HEK293T (cell line): ENCODE measurements around the gene TNS3.

Experiments
- CTCF ChIA-PET: fragments of 350-600 bp; formaldehyde crosslinking; extraction: SDS; loops from one replicate; lab custom pipeline; 2021; ENCODE audit warnings: antibody characterized with exemption, inconsistent platforms; lab: Yijun Ruan, JAX
- POLR2A ChIA-PET: fragments of 350-600 bp; formaldehyde crosslinking; extraction: SDS; loops from one replicate; lab custom pipeline; 2020; ENCODE audit warnings: antibody characterized with exemption, inconsistent platforms; lab: Yijun Ruan, JAX
- DNase-seq: peaks from one replicate; pipeline ENCODE4 v3.0.0; 2012; ENCODE audit warnings: mixed read lengths; ENCODE audit errors: extremely low spot score
- ARNT ChIP-seq: fragments of 450-650 bp; IDR thresholded peaks from 2 replicates; pipeline ENCODE4 v1.6.1; 2017; ENCODE audit warnings: mild to moderate bottlenecking
- BHLHE40 ChIP-seq: fragments of 450-650 bp; IDR thresholded peaks from 2 replicates; pipeline ENCODE4 v1.6.1; 2016; ENCODE audit warnings: mild to moderate bottlenecking, moderate library complexity, borderline replicate concordance
- CTBP1 ChIP-seq: fragments of 450-650 bp; IDR thresholded peaks from 2 replicates; pipeline ENCODE4 v1.6.1; 2016; ENCODE audit warnings: borderline replicate concordance
- ELF4 ChIP-seq: fragments of 450-650 bp; IDR thresholded peaks from 2 replicates; pipeline ENCODE4 v1.6.1; 2017; ENCODE audit warnings: antibody characterized with exemption
- FOXA1 ChIP-seq: fragments of 450-650 bp; IDR thresholded peaks from 2 replicates; pipeline ENCODE4 v1.6.1; 2016; ENCODE audit warnings: mild to moderate bottlenecking
- FOXK2 ChIP-seq: fragments of 450-650 bp; IDR thresholded peaks from 2 replicates; pipeline ENCODE4 v1.6.1; 2016; ENCODE audit warnings: mild to moderate bottlenecking
- FOXM1 ChIP-seq: fragments of 450-650 bp; IDR thresholded peaks from 2 replicates; pipeline ENCODE4 v1.6.1; 2017; ENCODE audit warnings: mild to moderate bottlenecking, borderline replicate concordance
- HDGF ChIP-seq: fragments of 450-650 bp; IDR thresholded peaks from 2 replicates; pipeline ENCODE4 v1.6.1; 2017; ENCODE audit warnings: antibody characterized with exemption, borderline replicate concordance
- L3MBTL2 ChIP-seq: fragments of 450-650 bp; conservative IDR thresholded peaks from 2 replicates; pipeline ENCODE4 v1.6.1; 2016; ENCODE audit warnings: mild to moderate bottlenecking
- LEF1 ChIP-seq: fragments of 450-650 bp; IDR thresholded peaks from 2 replicates; pipeline ENCODE4 v1.6.1; 2017; ENCODE audit warnings: mild to moderate bottlenecking, borderline replicate concordance
- NFRKB ChIP-seq: fragments of 450-650 bp; IDR thresholded peaks from 2 replicates; pipeline ENCODE4 v1.6.1; 2016; ENCODE audit warnings: mild to moderate bottlenecking, moderate library complexity
- SP1 ChIP-seq: fragments of 450-650 bp; IDR thresholded peaks from 2 replicates; pipeline ENCODE4 v1.6.1; 2017
- SUZ12 ChIP-seq: fragments of 450-650 bp; IDR thresholded peaks from 2 replicates; pipeline ENCODE4 v1.6.1; 2016; ENCODE audit warnings: mild to moderate bottlenecking
- TARDBP ChIP-seq: fragments of 450-650 bp; IDR thresholded peaks from 2 replicates; pipeline ENCODE4 v1.6.1; 2016
- ZNF384 ChIP-seq: fragments of 450-650 bp; IDR thresholded peaks from 2 replicates; pipeline ENCODE4 v1.6.1; 2016
- TF ChIP-seq, protein P1 (sequence below): fragments of 450-650 bp; IDR thresholded peaks from 2 replicates; pipeline ENCODE4 v1.6.1; 2016

Gene TNS3

DNA sequence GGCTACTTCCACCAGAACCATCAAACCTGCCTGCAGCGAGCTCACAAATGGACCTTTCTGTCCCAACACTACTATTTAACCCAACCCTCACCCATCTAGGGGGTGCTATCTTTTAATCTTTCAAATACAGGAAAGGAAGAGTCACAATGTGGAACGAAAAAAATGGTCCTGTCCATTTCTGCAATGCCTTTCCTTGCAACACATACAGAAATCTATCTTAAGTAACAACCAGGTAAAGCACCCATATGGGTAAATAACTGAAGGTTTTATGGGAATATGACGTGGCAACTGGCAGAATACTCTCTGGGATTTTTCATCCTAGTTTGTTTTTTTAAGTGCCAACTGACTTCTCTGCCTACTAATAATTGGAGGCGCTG, 24.6 kb downstream of the TNS3 start:
- DNase-seq, result no peak
- CTCF ChIA-PET, result no interaction called here
- POLR2A ChIA-PET, result no interaction called here
- TF ChIP-seq, protein P1, sequence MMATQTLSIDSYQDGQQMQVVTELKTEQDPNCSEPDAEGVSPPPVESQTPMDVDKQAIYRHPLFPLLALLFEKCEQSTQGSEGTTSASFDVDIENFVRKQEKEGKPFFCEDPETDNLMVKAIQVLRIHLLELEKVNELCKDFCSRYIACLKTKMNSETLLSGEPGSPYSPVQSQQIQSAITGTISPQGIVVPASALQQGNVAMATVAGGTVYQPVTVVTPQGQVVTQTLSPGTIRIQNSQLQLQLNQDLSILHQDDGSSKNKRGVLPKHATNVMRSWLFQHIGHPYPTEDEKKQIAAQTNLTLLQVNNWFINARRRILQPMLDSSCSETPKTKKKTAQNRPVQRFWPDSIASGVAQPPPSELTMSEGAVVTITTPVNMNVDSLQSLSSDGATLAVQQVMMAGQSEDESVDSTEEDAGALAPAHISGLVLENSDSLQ, result no peak
- TF ChIP-seq L3MBTL2 (no peak), CTBP1 (no peak), TARDBP (no peak), HDGF (no peak), ZNF384 (no peak), SP1 (no peak), ELF4 (no peak), BHLHE40 (no peak), FOXA1 (no peak), LEF1 (no peak), NFRKB (no peak), SUZ12 (no peak), FOXM1 (no peak), FOXK2 (no peak)

DNA sequence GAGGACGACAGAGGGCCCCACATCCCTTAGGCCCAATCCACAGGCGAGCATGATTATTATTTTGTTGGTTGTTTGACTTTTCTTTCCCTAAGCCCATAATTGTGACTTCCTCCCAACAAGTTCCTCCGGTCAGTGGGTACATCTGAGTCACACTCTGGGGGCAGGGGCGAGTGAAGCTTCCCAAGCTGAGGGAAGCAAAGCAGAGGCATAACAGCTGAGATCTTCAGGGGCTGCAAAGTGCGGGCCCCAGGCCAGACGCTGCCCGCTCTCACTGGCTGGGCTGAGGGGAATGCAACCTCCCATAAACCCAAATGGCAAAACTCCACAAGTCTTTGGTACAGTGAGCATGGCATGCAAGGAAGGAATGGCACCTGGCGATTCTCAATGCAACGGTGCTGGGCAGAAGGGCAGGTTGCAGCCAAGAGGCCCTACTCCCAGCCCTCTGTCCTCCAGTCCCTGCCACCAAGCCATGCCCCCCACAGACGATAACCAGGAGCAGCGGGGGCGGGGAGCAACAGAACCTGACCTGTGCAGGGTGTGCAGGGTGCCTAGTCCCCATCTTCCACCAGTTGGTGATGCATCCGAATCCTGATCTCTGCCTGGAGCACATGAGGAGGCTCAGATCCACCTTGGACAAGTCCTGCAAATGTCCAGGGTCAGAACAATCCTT, 25.3 kb downstream of the TNS3 start:
- ChIA-PET POLR2A (no interaction called here), CTCF (no interaction called here)
- TF ChIP-seq ELF4, result no peak
- no peak for TF ChIP-seq L3MBTL2
- TF ChIP-seq CTBP1, result no peak
- TF ChIP-seq ARNT, result no peak
- TF ChIP-seq FOXM1, result no peak
- TF ChIP-seq FOXA1, result no peak
- no peak for TF ChIP-seq SP1
- TF ChIP-seq BHLHE40, result no peak
- no peak for TF ChIP-seq FOXK2
- no peak for TF ChIP-seq TARDBP
- no peak for TF ChIP-seq LEF1
- TF ChIP-seq SUZ12, result no peak
- no peak for TF ChIP-seq HDGF
- TF ChIP-seq ZNF384, result no peak
- no peak for DNase-seq

DNA sequence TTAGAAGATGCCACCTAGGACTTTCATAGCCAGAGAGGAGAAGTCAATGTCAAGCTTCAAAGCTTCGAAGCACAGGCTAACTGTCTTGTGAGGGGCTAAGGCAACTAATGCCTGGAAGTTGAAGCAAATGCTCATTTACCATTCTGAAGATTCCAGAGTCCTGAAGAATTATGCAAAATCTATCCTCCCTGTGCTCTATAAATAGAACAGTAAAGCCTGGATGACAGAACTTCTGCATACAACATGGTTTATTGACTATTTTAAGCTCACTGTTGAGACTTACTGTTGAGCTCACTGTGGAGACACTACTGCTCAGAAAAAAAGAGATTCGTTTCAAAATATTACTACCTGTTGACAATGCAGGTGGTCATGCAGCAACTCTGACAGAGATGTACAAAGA, 28.6 kb downstream of the TNS3 start:
- CTCF ChIA-PET, result interaction anchor here (0.6 kb wide), 1 partner anchor 174 kb away, joined by 3 read pairs; no protein-coding TSS in a partner anchor

DNA sequence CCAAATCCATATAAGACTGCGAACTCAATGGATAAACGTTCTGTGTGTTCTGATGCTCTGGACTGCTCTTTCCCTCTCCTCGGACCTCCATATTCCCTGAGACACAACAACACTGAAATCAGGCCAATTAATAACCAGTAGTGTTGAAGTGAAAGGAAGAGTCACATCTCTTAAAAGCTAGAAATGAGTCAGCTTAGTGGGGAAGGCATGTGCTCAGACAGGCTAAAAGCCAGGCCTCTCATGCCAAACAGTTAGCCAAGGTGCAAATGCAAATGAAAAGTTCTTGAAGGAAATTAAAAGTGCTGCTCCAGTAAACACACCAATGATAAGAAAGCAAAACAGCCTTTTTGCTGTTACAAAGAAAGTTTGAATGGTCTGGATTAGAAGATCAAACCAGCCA, 29.3 kb downstream of the TNS3 start:
- ChIA-PET CTCF (interaction anchor here (0.5 kb wide), 1 partner anchor 201 kb away, joined by 3 read pairs; no protein-coding TSS in a partner anchor), POLR2A (no interaction called here)
- no peak for TF ChIP-seq LEF1
- TF ChIP-seq, protein P1, result no peak
- TF ChIP-seq SP1, result no peak
- no peak for DNase-seq

More for the DNA sequence above, 28.6 kb downstream of the TNS3 start:
- DNase-seq, result no peak
- POLR2A ChIA-PET, result no interaction called here
- no peak for TF ChIP-seq LEF1
- TF ChIP-seq TARDBP, result no peak
- TF ChIP-seq ZNF384, result no peak
- no peak for TF ChIP-seq FOXA1
- TF ChIP-seq BHLHE40, result no peak
- no peak for TF ChIP-seq FOXK2
- no peak for TF ChIP-seq CTBP1
- no peak for TF ChIP-seq ELF4

DNA sequence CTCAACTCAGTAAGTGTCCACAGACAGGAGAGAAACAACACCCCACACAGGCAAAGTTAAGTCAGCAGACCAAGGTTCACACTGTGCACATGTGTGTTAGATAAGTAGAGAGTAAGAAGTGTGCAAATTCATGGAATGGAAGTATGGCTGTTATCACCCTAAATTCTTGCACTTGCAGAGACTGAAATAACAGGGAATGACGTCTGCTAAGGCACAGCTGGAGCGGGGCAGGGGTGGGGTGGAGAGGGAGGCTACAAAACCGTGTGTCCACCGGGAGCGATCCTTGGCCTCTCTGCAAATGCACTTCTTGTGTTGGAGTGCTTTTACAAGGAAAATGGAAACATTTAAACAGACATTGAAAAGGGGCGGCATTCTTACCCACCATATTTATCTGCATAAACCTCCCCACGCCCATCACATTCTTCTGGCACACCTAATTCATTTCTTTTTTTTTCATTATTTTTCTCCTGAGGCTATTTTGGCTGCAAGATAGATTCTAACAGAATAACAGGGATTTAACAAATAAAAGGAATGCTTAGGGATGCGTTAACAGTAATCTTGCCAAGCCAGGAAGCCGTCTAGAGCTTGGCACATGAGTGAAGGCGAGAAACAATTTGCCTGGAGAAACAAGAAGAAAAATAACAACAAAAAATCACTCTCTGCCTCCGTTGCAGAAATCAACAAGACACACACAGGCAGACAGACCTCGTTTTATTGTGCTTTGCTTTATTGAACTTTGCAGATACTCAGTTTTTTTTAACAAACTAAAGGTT, 30.1 kb downstream of the TNS3 start:
- ChIA-PET CTCF (interaction anchor here (0.5 to 1.2 kb wide), 2 partner anchors 17 to 200 kb away, joined by 3 read pairs; no protein-coding TSS in a partner anchor), POLR2A (no interaction called here)
- no peak for TF ChIP-seq SP1
- no peak for TF ChIP-seq LEF1
- TF ChIP-seq L3MBTL2, result no peak
- no peak for TF ChIP-seq ARNT
- TF ChIP-seq, protein P1, result no peak
- TF ChIP-seq SUZ12, result no peak
- no peak for TF ChIP-seq FOXA1
- TF ChIP-seq FOXM1, result no peak
- no peak for TF ChIP-seq CTBP1

DNA sequence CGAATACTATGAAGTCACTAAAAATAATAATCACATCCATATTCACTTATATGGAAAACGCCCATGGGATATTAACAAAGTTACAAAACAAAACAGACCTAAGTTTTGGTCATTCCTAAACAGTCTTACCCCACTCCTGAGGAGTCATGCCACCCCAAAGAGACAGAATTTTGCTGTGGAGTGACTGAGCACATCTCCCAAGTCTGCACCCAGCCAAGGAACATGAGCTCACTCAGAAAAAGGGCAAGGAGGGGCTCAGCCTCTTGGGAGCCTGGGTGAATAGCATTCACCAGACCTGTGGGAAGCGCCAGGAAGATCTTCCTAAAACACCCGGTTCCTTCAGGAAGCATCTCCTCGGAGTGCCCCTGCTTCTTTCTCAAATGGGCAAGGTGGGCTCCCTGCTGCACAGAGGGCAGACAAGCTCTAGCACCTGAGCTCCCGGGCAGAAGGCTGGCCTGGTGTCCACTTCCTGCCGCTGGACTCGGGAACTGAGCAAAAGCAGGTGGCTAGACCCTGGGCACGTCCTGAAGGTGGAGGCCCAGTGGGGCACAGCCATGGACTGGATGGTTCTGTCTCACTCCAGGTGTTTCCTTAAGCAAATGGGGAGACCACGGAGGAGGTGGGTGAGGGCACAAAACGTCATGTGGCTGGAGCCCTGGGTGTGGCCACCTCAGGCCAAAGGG, 31.0 kb downstream of the TNS3 start:
- ChIA-PET POLR2A (no interaction called here), CTCF (interaction anchor here (1.2 kb wide), 1 partner anchor 16 kb away, joined by 3 read pairs; no protein-coding TSS in a partner anchor)
- TF ChIP-seq NFRKB (no peak), ELF4 (no peak)
- TF ChIP-seq, protein P1, result no peak

More for the DNA sequence above, 30.1 kb downstream of the TNS3 start:
- DNase-seq, result no peak

More for the DNA sequence above, 31.0 kb downstream of the TNS3 start:
- no peak for DNase-seq
